Stimulated activated CD8-positive, alpha-beta memory T cell treated with anti-CD3 and anti-CD28 coated beads, Interleukin-7, amount 100 ng/mL, for 1 hour (primary cell): ENCODE results near the gene FAM169A.
"Not testable (repeated sequence)": the region's sequence is repeated elsewhere in the genome, so short reads cannot be mapped to it uniquely, and the experiment has no call there.

Experiments used
- DNase-seq, 2 donors: peaks; one replicate each; pipeline ENCODE4 v3.0.0-alpha.2; 2020; ENCODE audit warnings: low read depth in 2 of 2

FAM169A gene

DNA sequence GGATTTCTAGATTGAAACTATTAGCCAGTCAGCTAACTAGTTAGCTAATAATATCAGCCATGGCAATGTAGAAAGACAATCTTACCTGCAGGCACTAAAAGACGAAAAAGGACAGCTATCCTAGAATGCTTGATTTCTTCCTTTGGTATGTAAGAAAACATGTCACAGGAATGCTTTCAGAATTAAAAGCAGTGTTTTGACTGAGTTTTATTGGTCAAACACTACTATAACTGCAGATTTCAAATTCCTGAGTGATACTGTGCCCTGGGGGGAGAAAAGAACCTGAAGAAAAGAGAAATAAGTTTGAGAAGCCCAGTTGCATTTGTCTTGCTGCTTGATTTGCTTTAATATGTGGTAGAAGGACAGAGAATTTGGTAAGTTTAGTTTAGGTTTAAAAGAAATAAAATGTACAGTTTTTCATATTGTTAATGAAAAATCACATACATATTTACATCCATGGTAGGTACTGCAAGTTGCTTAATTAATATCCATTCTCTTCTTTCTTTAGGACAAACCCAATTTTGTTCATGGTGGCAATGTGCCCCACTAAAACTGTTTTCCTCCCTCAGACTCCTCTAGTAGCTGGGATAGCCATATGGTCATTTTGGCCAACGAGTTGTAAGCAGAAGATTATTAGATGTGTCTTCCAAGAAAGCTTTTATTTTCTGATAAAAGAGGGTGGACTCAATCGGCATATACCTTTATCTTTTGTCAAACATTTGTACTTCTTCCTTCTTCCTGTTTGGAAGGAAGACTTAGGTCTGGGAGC is 4.3 kb upstream of the FAM169A start:
- no peak for DNase-seq

DNA sequence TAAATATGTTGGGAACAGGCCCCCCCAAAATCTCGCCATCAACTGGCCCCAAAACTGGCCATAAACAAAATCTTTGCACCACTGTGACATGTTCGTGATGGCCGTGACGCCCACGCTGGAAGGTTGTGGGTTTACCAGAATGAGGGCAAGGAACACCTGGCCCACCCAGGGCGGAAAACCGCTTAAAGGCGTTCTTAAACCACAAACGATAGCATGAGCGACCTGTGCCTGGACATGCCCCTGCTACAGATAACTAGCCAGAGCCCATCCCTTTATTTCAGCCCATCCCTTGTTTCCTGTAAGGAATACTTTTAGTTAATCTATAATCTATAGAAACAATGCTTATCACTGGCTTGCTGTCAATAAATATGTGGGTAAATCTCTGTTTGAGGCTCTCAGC is 3.2 kb upstream of the FAM169A start:
- not testable (repeated sequence) for DNase-seq

DNA sequence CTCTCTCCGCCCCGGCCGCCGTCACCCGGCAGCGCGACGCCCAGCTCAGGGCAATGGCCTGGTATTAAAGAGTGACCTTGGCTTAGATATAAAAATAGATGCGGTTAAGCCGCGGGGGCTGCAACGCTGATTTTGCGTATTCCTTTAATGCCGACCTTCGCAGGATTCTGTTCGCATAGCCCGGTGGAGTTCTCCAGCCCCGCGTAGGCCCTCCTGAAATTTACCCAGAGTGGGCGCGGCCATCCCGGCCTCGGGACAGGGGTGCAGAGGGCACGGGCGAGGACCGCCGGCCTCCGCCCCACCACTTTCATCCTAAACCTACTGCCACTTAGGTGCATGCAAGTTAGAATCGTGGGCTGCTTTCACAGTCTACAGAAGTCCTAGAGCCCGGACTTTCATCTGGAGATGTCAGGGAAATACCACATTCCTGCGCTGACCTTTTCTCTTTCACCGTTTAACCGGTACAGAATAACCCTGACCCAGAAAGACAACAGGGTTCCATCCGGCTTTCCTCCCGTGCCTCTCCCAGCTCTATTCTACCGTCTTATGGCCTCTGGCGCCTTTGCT is 492 bp upstream of the FAM169A start:
- no peak for DNase-seq

DNA sequence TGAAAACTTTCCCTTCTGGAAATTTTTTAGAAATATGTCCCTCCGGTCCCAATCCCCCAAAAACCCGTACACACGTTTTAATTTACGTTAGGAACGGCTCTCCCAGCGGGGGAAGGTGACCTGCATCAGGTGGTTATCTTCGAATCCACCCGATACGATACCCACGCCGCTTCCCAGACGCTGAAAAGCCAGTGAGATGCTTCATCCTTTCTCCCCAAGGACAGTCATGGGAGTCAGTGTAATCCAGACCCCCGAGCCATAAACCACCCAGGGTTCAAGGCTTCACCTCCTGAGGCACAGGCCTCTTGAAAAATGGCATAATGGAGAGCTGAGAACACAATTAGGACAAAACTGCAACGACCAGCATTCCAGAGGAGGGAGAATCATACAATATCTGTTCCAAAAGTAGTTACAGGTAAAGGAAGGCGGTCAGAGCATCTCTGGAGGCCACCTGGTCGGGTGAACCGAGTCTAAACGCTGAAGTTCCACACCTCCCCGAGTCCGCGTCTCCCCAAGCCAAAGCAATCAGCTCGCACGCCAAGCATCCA is 857 bp downstream of the FAM169A start:
- DNase-seq = no peak

DNA sequence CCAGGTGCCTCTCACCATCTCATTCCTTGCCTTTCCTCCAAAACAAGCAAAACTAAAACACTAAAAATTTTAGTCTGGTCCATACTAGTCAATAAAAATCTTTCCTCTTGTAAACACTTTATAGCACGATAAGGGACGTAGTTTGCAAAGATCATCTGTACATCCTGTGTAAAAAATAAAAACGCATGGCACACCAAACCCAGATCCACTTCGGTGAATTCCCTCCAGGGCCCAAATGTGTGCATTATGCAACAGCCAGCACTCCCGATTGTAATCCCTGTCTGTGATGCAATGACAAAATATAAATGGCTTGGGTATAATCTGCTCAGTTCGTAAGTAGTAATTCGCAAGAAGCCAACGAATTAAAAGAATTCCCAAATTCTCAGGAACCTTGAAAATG is 1.4 kb downstream of the FAM169A start:
- DNase-seq = no peak

DNA sequence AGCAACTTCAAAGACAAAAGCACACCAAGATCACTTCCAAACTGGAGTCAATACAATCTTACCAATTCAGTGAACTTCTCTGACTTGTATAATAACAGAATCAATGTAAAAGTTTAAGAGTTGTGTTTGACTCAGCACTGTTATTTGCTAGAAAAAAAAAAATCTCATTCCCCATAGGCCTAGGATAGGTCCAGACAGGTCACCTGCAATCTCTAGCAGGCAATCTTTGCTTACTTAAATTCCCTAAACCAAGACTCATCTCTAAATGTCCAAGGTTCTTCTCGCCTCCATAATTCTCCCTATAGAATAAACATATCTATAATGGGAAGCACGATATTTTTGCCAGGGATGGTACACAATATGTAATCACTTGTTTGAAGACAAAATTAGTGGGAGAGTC is 2.5 kb downstream of the FAM169A start:
- DNase-seq = no peak

DNA sequence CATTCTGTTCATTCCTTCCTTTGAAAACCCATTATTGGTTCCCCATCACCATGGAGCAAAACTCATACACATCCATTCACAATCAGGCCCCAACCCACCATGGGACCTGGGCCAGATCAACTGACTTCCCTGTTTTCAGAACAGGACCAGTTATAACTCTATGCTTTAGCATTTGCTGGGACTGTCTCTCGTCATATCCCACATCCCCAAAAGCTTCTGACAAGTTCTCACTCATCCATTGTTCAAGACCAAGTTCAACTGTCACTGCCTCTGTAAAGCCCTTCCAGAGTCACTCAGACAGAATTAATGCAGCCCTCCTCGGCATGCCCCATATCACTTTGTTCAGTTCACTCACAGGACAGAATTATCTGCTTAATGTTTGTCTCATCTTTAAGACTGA is 4.0 kb downstream of the FAM169A start:
- DNase-seq = no peak

DNA sequence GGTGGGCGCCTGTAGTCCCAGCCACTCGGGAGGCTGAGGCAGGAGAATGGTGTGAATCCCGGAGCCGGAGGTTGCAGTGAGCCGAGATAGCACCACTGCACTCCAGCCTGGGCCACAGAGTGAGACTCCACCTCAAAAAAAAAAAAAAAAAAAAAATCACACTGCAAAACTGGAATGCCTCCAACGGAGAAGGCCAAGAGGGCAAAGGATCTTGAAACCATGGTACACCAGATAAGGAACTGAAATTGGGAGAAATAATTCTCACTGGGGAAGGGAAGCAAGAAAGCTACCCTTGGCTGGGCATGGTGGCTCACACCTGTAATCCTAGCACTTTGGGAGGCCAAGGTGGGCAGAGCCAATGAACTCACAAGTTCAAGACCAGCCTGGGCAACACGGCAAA is 9.2 kb downstream of the FAM169A start:
- DNase-seq = not testable (repeated sequence)

DNA sequence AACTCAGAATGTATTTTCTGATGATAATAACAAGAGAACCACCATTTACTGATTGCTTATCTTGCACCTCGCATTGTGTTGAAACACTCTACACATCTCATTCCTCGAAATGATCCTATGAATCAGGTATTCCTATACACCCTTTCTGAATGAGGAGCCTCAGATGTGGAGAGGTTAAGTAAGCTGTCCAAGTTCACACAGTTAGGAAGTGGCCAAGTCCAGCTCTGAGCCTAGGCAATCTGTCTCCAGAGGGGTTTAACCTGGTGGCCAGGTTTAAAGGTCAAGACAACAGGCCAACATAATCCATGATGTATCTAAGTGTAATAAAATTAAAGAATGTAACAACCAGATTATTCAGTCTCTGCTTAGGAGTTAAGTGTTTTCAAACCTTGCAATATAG is 12.9 kb downstream of the FAM169A start:
- no peak for DNase-seq

DNA sequence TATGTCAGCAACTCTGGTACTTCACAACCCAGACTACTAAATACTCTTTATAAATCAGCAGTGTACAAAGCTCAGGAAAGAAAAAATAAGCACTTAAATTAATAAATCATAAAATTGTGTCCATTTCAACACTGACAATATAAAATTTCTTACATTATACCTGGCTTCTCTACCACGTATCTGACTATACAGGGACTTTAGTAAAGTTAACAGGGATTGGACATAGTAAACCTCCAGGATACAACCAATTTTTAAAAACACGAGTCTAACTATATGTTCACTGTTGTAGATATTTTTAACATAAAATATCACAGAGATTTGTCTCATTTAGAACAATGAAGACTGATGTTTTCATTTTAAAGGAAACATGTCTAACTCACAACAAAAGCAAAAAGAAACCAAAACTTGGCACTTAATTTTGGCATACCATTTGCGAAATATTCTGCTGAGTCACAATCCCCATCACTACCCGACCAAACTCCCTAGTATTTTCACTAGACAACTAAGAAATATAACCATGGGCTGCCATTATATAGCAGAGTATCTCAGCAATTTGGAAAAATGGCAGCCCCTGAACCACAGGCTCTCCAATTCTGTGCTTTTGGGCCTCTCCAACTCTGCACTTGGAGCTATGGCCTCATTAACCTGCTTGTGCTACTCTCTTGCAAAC is 14.4 kb downstream of the FAM169A start:
- DNase-seq = no peak

DNA sequence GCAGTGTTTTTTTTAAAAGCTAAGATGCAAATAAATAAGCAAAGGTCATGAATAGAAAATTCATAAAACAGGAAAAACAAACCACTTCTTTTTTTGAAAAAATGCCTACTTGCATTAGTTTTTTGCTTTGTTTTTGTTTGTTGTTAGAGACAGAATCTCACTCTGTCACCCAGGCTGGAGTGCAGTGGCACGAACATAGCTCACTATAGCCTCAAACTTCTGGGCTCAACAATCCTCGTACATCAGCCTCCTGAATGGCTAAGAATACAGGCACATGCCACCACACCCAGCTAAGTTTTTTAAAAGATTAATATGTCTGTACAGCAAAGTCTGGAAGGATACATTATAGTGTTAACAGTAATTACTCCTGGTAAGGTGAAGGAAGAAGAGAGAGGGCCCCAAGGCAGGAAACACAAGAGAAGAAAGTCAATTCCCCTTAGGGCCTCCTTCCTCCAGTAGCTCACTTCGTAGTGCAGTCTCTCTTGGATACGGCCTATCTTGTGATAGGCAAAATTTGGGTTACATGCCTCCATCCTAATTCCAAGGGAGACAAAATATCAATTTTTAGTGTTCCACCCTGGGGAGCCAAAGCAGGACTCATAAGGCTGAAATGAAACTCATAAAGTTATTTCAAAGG is 15.3 kb downstream of the FAM169A start:
- no peak for DNase-seq

DNA sequence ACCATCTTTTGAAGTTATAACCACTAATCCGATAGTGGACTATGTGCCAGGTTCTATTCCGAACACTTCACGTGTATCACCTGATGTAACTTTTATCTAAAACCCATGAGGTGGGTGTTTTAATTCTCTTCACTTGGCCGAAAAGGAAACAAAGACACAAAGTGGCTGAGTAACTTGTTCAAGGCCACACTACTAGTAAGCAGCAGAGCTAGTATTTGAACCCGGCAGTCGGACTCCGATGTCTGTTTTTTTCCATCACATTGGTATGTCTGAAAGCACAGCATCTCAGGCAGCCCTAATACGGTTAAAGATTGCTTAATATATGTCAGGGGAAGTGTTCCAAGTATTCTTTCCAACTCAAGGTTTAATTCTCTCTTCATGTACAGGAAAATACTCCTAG is 16.2 kb downstream of the FAM169A start:
- no peak for DNase-seq

DNA sequence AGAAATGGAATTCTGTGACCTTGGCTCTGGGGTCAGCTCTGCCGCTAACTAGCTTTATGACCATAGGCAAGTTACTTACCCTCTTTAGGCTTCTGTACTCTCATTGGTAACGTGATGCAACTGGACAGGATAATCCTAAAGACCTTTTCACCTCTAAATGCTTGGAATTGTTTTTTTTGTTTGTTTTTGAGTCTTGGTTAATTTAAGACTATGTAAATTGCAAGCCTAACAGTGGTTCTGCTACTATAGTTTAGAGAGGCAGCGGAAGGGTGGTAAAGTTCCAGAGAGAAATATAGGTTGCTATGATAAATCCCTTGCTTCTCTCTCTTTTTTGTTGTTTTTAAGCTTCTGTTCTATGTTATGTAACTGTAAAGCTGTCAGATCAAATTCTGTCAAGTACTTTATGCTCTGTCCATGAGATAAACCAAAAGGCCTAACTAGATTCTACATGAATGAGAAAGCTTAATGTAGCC is 17.6 kb downstream of the FAM169A start:
- no peak for DNase-seq

DNA sequence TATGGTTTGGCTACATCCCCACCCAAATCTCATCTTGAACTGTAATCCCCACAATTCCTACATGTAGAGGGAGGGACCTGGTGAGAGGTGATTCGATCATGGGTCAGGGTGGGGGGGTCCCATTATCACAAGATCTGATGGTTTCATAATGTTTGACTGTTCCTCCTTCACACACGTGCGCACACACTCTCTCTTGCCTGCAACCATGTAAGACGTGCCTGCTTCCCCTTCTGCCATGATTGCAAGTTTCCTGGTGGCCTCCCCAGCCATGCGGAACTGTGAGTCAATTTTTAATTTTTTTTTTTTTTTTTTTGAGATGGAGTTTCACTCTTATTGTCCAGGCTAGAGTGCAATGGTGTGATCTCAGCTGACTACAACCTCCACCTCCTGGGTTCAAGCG is 27.0 kb downstream of the FAM169A start:
- no peak for DNase-seq

DNA sequence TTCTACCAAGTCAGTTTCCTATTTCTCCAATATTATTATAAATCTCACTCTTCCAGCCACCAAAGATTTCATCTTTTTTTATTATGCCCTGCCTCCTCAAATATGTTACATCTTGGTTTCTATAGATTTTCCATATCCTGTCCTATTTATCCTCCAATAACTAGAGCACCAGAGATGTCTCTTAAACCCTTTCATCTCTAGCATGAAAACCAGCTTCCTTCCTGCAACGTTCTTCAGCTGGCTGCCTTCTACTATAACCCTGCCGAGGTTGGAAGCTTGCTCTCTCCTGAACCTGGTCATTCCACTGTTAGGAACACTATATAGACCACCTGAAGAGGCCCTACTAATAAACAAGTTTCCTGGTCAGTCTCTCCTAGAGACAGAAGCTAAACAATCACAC is 27.9 kb downstream of the FAM169A start:
- no peak for DNase-seq

DNA sequence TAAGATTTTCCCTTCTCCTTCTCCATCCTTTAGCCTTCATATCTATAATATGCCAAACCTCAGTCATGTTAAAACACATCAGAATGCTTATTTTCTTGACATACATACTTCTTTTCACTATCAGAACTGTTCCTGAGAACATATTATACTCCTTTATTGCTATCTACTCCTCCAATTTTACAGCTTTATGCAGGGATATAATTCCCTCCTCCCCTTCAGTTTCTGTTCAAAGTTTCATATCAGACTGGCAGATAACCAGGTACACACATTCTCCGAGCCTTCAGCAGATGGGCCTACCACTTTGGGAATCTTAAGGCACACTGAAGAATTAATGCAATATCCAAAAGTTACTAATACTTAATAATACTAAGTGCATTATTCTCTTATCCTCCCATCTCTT is 29.1 kb downstream of the FAM169A start:
- DNase-seq = no peak

DNA sequence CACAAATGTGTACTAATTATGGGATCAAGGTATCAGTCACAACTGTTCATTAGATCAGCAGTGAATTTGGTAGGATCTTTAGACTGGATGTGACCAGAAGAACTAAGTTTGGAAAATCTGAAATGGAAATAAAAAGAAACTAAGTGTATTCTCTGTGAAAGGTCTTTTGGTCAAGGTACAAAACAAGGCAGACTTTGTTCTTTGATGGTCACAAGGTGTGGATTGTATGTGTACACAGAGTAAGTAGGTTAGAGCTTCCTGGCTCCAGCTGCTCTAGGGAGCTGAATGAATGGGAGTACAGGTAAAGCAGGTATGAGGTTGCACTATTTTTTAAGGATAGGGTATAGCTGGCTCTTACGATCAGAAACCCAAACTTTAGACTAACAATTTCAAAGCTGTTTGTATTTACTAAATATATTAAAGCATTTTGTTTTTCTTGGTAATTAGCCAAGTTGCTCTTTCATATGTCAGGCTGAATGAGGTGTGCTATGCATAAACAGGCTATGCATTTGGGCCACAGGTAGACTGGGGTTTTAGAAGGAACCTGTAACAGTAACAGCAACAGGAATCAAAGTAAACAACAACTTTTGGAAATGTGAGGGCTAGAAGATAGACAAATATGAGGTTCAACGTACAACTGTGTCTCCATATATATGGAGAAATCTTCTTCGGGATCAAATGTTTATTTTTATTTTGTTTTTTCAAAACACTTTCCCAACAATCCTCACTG is 32.5 kb downstream of the FAM169A start:
- no peak for DNase-seq

DNA sequence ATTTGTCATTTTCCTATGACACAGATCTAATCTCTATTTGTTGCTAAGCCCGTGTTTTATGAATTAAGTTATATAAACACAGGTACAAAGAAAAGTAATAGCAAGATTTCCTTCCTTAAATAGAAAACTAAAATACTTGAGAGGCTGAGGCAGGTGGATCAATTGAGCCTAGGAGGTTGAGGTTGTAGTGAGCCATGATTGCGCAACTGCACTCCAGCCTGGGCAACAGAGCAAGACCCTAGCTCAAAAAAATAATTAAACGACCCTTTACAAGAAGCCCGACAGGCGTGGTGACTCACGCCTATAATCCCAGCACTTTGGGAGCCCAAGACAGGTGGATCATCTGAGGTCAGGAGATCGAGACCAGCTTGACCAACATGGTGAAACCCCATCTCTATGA is 36.8 kb downstream of the FAM169A start:
- no peak for DNase-seq

DNA sequence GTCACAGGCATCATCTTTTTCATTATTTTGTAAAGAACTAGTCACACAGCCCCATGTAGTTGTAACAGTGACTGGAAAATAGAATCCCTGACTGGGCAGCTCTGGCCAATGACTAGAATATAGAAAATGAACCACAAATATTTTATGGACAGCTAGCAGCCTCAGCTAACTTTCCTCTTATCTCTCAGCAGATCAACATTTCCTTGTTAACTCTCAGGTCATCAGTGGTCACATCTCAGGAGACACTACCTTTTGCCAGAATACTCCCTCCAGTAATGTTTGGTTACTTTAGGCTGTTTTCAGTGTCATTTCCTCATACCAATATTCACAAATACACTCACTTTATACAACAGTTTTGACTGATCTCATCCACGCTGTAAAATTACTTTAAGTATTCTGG is 43.9 kb downstream of the FAM169A start:
- no peak for DNase-seq

DNA sequence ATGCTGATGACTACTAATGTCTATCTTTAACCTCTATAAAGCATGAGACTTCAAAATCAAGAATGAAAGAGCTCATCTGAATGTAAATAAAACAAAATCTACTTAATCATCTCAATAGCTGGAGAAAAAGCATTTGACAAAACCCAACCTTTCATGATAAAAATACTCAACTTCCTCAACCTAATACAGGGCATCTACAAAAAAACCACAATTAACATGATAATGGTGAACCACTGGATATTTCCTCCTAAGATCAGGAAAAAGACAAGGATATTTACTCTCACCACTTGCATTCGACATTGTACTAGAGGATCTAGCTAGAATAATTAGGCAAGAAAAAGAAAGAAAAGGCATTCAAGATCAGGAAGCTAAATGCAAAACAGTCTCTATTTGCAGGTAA is 49.3 kb downstream of the FAM169A start:
- DNase-seq = no peak

DNA sequence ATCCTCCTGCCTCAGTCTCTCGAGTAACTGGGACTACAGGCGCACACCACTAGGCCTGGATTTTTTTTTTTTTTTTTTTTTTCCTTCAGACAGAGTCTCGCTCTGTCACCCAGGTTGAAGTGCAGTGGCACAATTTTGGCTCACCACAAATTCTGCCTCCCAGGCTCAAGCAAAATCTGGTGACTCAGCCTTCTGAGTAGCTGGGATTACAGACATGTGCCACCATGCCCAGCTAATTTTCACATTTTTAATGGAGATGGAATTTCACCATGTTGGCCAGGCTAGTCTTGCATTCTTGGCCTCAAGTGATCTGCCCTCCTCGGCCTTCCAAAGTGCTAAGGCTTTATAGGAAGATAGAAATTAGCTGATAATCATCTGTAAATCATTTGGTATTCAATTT is 55.3 kb downstream of the FAM169A start:
- no peak for DNase-seq

DNA sequence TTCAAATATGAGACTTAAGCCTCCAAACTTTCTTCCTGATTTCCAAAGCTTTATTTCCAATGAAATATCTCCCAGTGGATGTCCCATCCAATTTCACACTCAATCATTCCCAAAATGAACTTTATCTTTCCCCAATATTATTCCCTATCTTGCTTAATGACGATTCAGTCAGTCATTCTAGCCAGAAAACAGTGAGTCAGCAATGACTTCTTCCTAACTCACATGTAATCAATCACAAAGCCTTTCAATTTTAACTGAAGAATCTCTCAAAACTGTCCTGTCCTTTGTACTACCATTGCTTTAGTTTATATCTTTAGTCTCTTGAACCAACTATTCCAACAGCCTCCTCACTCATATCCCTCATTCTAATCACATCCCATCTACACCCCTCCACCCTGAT is 64.2 kb downstream of the FAM169A start:
- DNase-seq = no peak
